Loucy (cell line): ENCODE results near the gene EIPR1.

Source experiments
- CTCF ChIP-seq: fragments of 200-600 bp; sonication (generic); conservative IDR thresholded peaks from 2 replicates; pipeline ENCODE4 v1.5.1; 2014; ENCODE audit warnings: mild to moderate bottlenecking, antibody characterized with exemption, low read length
- EZH2phosphoT487 ChIP-seq: fragments of 200-600 bp; IDR thresholded peaks from 2 replicates; pipeline ENCODE4 v1.6.1; 2018; ENCODE audit warnings: antibody characterized with exemption, mild to moderate bottlenecking, moderate library complexity, borderline replicate concordance

GRCh38 chr2:3238951-3239841, 138.4 kb downstream of the EIPR1 start:
- TF ChIP-seq CTCF, result no peak
- no peak for TF ChIP-seq EZH2phosphoT487
